Karpas-422 (cell line): Measurements from ENCODE around the gene TSEN54. TPM values are rescaled to one million over a fixed set of nuclear protein-coding genes. Genes with fewer than 3 reads are reported as not detected.

Source experiments
- DNase-seq: peaks from one replicate; pipeline ENCODE4 v3.0.0-alpha.2; 2015
- H2AFZ ChIP-seq: fragments of 200-600 bp; sonication (generic); 2 replicates; pipeline ENCODE4 v1.6.1; 2014; ENCODE audit warnings: antibody characterized with exemption, low read length, mixed read lengths
- H3K27ac ChIP-seq: fragments of 200-600 bp; sonication (generic); 2 replicates; pipeline ENCODE4 v1.5.1; 2014; ENCODE audit warnings: mild to moderate bottlenecking, low read length, moderate library complexity
- H3K27me3 ChIP-seq: fragments of 200-600 bp; sonication (generic); 2 replicates; pipeline ENCODE4 v1.6.1; 2014; ENCODE audit warnings: low read length, mixed read lengths
- H3K36me3 ChIP-seq: fragments of 200-600 bp; sonication (generic); 2 replicates; pipeline ENCODE4 v1.6.1; 2014; ENCODE audit warnings: low read length, mixed read lengths; ENCODE audit not compliant: insufficient read depth
- H3K4me1 ChIP-seq: fragments of 200-600 bp; sonication (generic); 2 replicates; pipeline ENCODE4 v1.6.1; 2014; ENCODE audit warnings: mild to moderate bottlenecking, low read length, mixed read lengths
- H3K4me2 ChIP-seq: fragments of 200-600 bp; sonication (generic); 2 replicates; pipeline ENCODE4 v1.6.1; 2014; ENCODE audit warnings: low read length, low read depth, mild to moderate bottlenecking; ENCODE audit not compliant: poor library complexity, severe bottlenecking
- H3K4me3 ChIP-seq: fragments of 200-600 bp; sonication (generic); 2 replicates; pipeline ENCODE4 v1.5.1; 2014; ENCODE audit warnings: mild to moderate bottlenecking, antibody characterized with exemption, low read length, mixed read lengths
- H3K79me2 ChIP-seq: fragments of 200-600 bp; sonication (generic); 2 replicates; pipeline ENCODE4 v1.6.1; 2014; ENCODE audit warnings: mild to moderate bottlenecking, low read length, mixed read lengths
- H3K9ac ChIP-seq: fragments of 200-600 bp; sonication (generic); 2 replicates; pipeline ENCODE4 v1.6.0; 2014; ENCODE audit warnings: low read length
- H3K9me2 ChIP-seq: fragments of 200-600 bp; sonication (generic), shearing (Covaris generic); replicated peaks from 2 replicates; pipeline ENCODE4 v1.6.0; 2014; ENCODE audit warnings: mild to moderate bottlenecking, low read length, moderate library complexity; ENCODE audit not compliant: insufficient read depth
- H3K9me3 ChIP-seq: fragments of 300-700, 200-600 bp; sonication (generic); 2 replicates; pipeline ENCODE4 v1.6.1; 2014; ENCODE audit warnings: low read length, mixed read lengths
- H4K20me1 ChIP-seq: fragments of 200-600 bp; sonication (generic); 2 replicates; pipeline ENCODE4 v1.6.1; 2014; ENCODE audit warnings: mild to moderate bottlenecking, antibody characterized with exemption, low read length, low read depth; ENCODE audit not compliant: insufficient read depth
- total RNA-seq: library from RNA; depleted of rRNA; stranded (reverse); fragments of >200 nt; shearing (Covaris generic); gene quantifications from 2 replicates; pipeline ENCODE4 v1.2.3, GENCODE V29; 2014; ENCODE audit warnings: low replicate concordance; rRNA removed

Gene TSEN54
- total RNA-seq, 1 experiment from 2014 or later = 25.5 TPM

DNA sequence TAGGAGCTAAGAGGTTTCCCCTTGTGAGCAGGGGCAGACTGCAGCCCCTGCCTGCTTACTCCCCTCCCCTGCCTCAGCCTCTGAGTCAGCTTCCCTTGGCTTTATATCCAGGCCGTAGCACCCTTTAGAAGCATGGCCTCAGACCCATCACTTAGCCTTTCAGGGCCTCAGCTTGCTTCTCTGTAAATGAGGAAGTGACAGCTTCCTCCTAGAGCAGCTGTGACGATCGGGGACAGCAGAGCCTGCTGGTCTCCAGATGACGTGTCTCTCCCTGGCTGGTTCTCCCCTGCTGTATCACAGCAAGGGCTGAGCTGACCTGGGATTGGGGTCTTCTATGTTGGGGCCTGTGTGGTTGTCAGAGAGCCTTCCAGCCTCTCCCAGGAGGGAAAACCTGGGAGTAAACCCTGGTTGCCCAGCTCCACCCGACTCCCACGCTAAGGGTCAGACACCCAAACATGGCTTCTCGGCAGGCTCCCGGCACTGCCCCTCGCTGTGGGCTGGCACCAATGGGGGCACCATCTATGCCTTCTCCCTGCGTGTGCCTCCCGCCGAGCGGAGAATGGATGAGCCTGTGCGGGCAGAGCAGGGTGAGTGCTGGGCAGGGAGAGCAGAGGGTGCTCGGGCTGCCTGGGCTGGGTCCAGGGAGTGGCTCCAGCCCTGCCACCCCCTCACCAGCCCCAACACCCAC, 55.0 kb downstream of the TSEN54 start:
- H3K9me2 ChIP-seq = no peaks in the 10 kb centered on the region
- H2AFZ ChIP-seq = peak overlapping the region; percentile 62; the same call in 1 of the 2 replicates
- H3K4me3 ChIP-seq = no peak overlapping the region; the same call in 1 of the 2 replicates
- no peaks in the 10 kb centered on the region for H3K27me3 ChIP-seq
- peaks cover 19% of the 10 kb centered on the region for H3K4me1 ChIP-seq
- H3K9ac ChIP-seq = peak overlapping the region; percentile 46
- no peaks in the 10 kb centered on the region for H3K79me2 ChIP-seq
- no peaks in the 10 kb centered on the region for H3K36me3 ChIP-seq
- no peaks in the 10 kb centered on the region for H4K20me1 ChIP-seq
- H3K9me3 ChIP-seq = no peaks in the 10 kb centered on the region
- peak overlapping the region; percentile 50 for H3K27ac ChIP-seq
- peak overlapping the region; percentile 33 for H3K4me2 ChIP-seq
- peak; percentile 91 for DNase-seq

DNA sequence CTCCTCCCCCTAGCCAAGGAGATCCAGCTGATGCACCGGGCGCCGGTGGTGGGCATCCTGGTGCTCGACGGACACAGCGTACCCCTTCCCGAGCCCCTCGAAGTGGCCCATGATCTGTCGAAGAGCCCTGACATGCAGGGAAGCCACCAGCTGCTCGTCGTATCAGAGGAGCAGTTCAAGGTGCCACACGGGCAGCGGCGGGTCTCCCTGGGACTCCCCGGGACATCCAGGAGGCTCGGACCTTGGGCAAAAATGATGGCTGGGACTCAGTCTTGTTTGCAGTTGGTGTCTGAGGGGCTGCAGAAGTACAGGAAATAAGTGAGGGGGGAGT, 55.5 kb downstream of the TSEN54 start:
- no peak for DNase-seq
- H3K27me3 ChIP-seq = no peaks in the 10 kb centered on the region
- H3K9me2 ChIP-seq = no peaks in the 10 kb centered on the region
- H2AFZ ChIP-seq = no peak overlapping the region
- peaks cover 14% of the 10 kb centered on the region for H3K4me1 ChIP-seq
- no peaks in the 10 kb centered on the region for H3K79me2 ChIP-seq
- no peak overlapping the region for H3K4me2 ChIP-seq
- no peaks in the 10 kb centered on the region for H3K36me3 ChIP-seq
- H4K20me1 ChIP-seq = no peaks in the 10 kb centered on the region
- no peaks in the 10 kb centered on the region for H3K9me3 ChIP-seq
- H3K4me3 ChIP-seq = no peak overlapping the region
- no peak overlapping the region for H3K9ac ChIP-seq
- H3K27ac ChIP-seq = no peak overlapping the region

DNA sequence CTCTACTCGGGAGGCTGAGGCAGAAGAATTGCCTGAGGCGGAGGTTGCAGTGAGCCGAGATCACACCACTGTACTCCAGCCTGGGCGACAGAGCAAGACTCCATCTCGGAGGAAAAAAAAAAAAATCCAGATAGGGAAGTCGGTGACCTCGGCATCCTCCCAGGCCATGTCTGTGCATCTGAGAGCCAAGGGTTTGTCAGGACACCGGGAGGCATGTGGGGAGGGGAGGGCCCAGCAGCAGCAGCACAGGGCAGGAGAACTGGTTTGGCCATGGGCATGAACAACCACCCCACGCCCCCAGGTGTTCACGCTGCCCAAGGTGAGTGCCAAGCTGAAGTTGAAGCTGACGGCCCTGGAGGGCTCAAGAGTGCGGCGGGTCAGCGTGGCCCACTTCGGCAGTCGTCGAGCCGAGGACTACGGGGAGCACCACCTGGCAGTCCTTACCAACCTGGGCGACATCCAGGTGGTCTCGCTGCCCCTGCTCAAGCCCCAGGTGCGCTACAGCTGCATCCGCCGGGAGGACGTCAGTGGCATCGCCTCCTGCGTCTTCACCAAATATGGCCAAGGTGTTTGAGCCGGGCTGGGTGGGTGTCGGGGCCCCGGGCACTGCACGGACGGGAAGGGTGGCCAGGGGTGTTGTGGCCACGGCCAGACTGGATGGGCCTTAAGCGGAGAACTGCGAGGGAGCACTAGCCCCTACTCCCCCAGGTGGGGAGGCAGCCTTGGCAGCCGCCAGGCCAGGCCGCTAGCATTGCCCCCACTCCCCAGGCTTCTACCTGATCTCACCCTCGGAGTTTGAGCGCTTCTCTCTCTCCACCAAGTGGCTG, 56.6 kb downstream of the TSEN54 start:
- Histone ChIP-seq H3K36me3 (no peaks in the 10 kb centered on the region), H3K4me1 (peaks cover 12% of the 10 kb centered on the region), H3K79me2 (no peaks in the 10 kb centered on the region), H3K27ac (no peak overlapping the region), H3K4me3 (no peak overlapping the region), H3K9ac (no peak overlapping the region), H3K27me3 (no peaks in the 10 kb centered on the region), H3K9me2 (no peaks in the 10 kb centered on the region), H3K4me2 (no peak overlapping the region), H4K20me1 (no peaks in the 10 kb centered on the region), H3K9me3 (no peaks in the 10 kb centered on the region), H2AFZ (no peak overlapping the region)
- no peak for DNase-seq

DNA sequence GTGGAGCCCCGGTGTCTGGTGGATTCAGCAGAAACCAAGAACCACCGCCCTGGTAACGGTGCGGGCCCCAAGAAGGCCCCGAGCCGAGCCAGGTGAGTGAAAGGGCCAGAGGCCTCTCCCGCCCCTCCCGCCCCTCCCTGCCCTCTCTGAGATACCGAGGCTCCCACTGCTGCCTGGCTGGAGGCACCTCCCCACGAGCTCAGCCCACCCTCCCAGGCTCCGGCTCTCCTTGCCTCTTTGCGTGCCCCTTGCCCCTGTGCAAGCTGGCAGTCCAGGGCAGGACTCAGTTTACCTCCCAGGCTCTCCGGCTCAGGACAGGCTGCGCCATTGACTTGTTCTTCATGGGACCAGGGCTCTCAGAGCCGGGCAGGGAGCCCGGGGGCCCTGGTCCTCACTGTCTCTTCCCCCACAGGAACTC, 57.2 kb downstream of the TSEN54 start:
- no peak for DNase-seq
- Histone ChIP-seq H4K20me1 (no peaks in the 10 kb centered on the region), H3K4me2 (no peak overlapping the region), H3K4me3 (no peak overlapping the region), H2AFZ (no peak overlapping the region), H3K36me3 (no peaks in the 10 kb centered on the region), H3K27me3 (no peaks in the 10 kb centered on the region), H3K4me1 (peaks cover 12% of the 10 kb centered on the region), H3K79me2 (no peaks in the 10 kb centered on the region), H3K9me3 (no peaks in the 10 kb centered on the region), H3K27ac (no peak overlapping the region), H3K9ac (no peak overlapping the region), H3K9me2 (no peaks in the 10 kb centered on the region)

- no peaks in the 10 kb centered on the region for H3K27me3 ChIP-seq
- no peak for DNase-seq
- H2AFZ ChIP-seq = no peak overlapping the region
- no peak overlapping the region for H3K27ac ChIP-seq
- no peaks in the 10 kb centered on the region for H3K9me3 ChIP-seq
- H3K9me2 ChIP-seq = no peaks in the 10 kb centered on the region
- H3K79me2 ChIP-seq = no peaks in the 10 kb centered on the region
- H3K4me3 ChIP-seq = no peak overlapping the region
- peaks cover 12% of the 10 kb centered on the region for H3K4me1 ChIP-seq
- no peaks in the 10 kb centered on the region for H4K20me1 ChIP-seq
- no peak overlapping the region for H3K9ac ChIP-seq
- H3K36me3 ChIP-seq = no peaks in the 10 kb centered on the region
- H3K4me2 ChIP-seq = no peak overlapping the region
These were observed 57.7 kb downstream of the TSEN54 start for GRCh38 chr17:75573994-75574393.

Other genes starting within 250 kb of the TSEN54 start
- gene MIF4GD, start 245.3 kb upstream of the TSEN54 start, total RNA-seq = 44.4 and 63.3 TPM in 2 replicates
- 36.5 and 43.1 TPM in 2 replicates for gene SLC25A19, start 227.1 kb upstream of the TSEN54 start, total RNA-seq
- gene GRB2, start 110.8 kb upstream of the TSEN54 start, total RNA-seq = 106 and 193 TPM in 2 replicates
- gene TMEM94, start 59.9 kb upstream of the TSEN54 start, total RNA-seq = 20.5 and 20.7 TPM in 2 replicates
- not detected in 2 replicates for gene CASKIN2, start 991 bp upstream of the TSEN54 start, total RNA-seq
- 6.1 and 7.6 TPM in 2 replicates for gene LLGL2, start 9.2 kb downstream of the TSEN54 start, total RNA-seq
- gene MYO15B, start 71.3 kb downstream of the TSEN54 start, total RNA-seq = 3.8 and 8.0 TPM in 2 replicates
- not detected in 2 replicates for gene SMIM5, start 116.9 kb downstream of the TSEN54 start, total RNA-seq
- 29.4 and 68.7 TPM in 2 replicates for gene RECQL5, start 150.6 kb downstream of the TSEN54 start, total RNA-seq
- 26.5 and 49.2 TPM in 2 replicates for gene SAP30BP, start 150.8 kb downstream of the TSEN54 start, total RNA-seq
- gene ITGB4, start 204.9 kb downstream of the TSEN54 start, total RNA-seq = 0.11 and 0.19 TPM in 2 replicates
- 23.9 and 28.3 TPM in 2 replicates for gene GALK1, start 248.7 kb downstream of the TSEN54 start, total RNA-seq